Breast epithelium (tissue), 4 donors: ENCODE measurements around the gene ATG16L1. TPM values are rescaled to one million over a fixed set of nuclear protein-coding genes. Genes with fewer than 3 reads are reported as not detected.

ENCODE experiments used
- DNase-seq, 2 donors: peaks; one replicate each; pipeline ENCODE4 v3.0.0-alpha.2; 2019; ENCODE audit warnings: low spot score in 2 of 2
- H3K27ac ChIP-seq, 2 donors: fragments of 200-600 bp; sonication (generic) in 1 of 2; one replicate each; pipeline ENCODE4 v1.5.1; 2016 to 2019; ENCODE audit warnings: mild to moderate bottlenecking in 1 of 2
- H3K27me3 ChIP-seq, 2 donors: fragments of 200-600 bp; sonication (generic) in 1 of 2; one replicate each; pipeline versions ENCODE4 v1.5.1 to v1.6.0; 2017 to 2019; ENCODE audit warnings: control low read depth in 1 of 2, mild to moderate bottlenecking in 1 of 2
- H3K36me3 ChIP-seq: fragments of 200-600 bp; one replicate; pipeline ENCODE4 v1.5.1; 2019
- H3K4me1 ChIP-seq, 2 donors: fragments of 200-600 bp; sonication (generic); one replicate each; pipeline ENCODE4 v1.5.1; 2016 to 2019; ENCODE audit warnings: control low read depth in 1 of 2
- H3K4me3 ChIP-seq, 3 donors: fragments of 200-600 bp; sonication (generic); 1 replicate in 2 of 3; 2 replicates in 1 of 3; pipeline ENCODE4 v1.5.1; 2016 to 2019; ENCODE audit warnings: mild to moderate bottlenecking in 3 of 3, moderate library complexity in 2 of 3
- H3K9me3 ChIP-seq, 2 donors: fragments of 200-600 bp; sonication (generic) in 1 of 2; one replicate each; pipeline ENCODE4 v1.5.1; 2016 to 2019; ENCODE audit warnings: control low read depth in 1 of 2
- POLR2A ChIP-seq: fragments of 450-650 bp; IDR thresholded peaks from one replicate; pipeline ENCODE4 v1.6.1; 2016; ENCODE audit warnings: antibody characterized with exemption, mild to moderate bottlenecking, moderate library complexity
- POLR2AphosphoS5 ChIP-seq, 3 donors: sonication (generic); formaldehyde crosslinking; IDR thresholded peaks; one replicate each; pipeline ENCODE4 v1.6.1; 2017; ENCODE audit warnings: antibody characterized with exemption in 3 of 3
- intact Hi-C: fragments of 100-400 bp; cut with DNase I; formaldehyde crosslinking; loops from one replicate; pipeline ENCODE4 v1.15.1; 2023; ENCODE audit warnings: low total_unique reads
- total RNA-seq, 3 donors: library from RNA; depleted of rRNA; stranded (reverse); fragments of >200 nt; gene quantifications; one replicate each; pipeline ENCODE4 v1.1.0, GENCODE V29; 2016
- TF ChIP-seq, protein P1 (sequence below), 3 donors: fragments of 450-650 bp; IDR thresholded peaks; one replicate each; pipeline ENCODE4 v1.5.1; 2016 to 2017; ENCODE audit warnings: antibody characterized with exemption in 3 of 3, mild to moderate bottlenecking in 3 of 3, moderate library complexity in 3 of 3

Gene ATG16L1
- total RNA-seq, 3 donors from 2014 or later, result 19.5 to 61.9 (median 46.0) TPM

DNA sequence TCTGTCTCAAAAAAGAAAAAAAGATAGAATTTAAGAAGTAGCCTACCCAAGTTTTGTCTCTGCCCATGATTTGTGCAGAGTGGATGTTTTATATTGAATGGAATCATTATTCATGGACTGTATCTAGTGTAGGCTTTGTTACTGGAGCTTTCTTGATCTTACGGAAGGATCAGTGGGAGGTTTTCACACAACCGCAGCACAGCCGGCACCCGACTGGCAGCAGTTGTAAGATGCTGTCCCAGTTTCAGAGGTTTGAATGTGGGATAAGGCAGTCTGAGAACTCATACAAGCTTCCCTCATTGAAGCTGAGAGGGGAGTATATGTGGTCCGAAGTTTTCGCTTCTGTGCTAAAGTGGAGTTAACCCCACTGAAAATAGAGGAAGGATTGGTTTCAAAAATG lies 36.4 kb downstream of the ATG16L1 start:
- Histone ChIP-seq H3K36me3 (no peaks in the 10 kb centered on the region), H3K4me1 (no peaks in the 10 kb centered on the region), H3K9me3 (no peaks in the 10 kb centered on the region), H3K27ac (peak overlapping the region in 1 of 2 donors; percentile 49), H3K27me3 (no peaks in the 10 kb centered on the region), H3K4me3 (no peak overlapping the region)
- TF ChIP-seq POLR2AphosphoS5 (IDR thresholded peaks at IDR 0.05) (no peak), POLR2A (no peak)
- TF ChIP-seq, protein P1, sequence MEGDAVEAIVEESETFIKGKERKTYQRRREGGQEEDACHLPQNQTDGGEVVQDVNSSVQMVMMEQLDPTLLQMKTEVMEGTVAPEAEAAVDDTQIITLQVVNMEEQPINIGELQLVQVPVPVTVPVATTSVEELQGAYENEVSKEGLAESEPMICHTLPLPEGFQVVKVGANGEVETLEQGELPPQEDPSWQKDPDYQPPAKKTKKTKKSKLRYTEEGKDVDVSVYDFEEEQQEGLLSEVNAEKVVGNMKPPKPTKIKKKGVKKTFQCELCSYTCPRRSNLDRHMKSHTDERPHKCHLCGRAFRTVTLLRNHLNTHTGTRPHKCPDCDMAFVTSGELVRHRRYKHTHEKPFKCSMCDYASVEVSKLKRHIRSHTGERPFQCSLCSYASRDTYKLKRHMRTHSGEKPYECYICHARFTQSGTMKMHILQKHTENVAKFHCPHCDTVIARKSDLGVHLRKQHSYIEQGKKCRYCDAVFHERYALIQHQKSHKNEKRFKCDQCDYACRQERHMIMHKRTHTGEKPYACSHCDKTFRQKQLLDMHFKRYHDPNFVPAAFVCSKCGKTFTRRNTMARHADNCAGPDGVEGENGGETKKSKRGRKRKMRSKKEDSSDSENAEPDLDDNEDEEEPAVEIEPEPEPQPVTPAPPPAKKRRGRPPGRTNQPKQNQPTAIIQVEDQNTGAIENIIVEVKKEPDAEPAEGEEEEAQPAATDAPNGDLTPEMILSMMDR (IDR thresholded peaks at IDR 0.05), result no peak
- no peak for DNase-seq
- intact Hi-C loops, result no loop called here

DNA sequence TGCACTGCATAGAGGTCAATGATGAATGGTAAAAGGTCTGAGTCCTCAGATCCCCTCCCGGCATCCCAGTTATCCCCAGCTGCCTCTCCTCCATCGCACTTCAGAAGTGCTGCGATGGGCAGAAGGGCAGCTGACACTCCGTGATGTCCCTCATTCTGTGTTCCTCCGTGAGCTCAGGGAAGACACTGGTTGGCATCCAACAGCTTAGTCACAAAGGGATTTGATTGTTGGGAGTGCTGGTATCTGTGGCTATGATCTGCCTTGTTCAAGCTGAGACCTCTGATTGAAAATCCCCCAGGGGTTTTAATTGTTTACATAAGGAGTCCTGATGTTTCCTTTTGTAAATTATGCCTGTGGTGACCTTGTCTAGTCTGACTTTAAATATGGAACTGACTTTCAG lies 37.2 kb downstream of the ATG16L1 start:
- H3K4me3 ChIP-seq, result no peak overlapping the region
- intact Hi-C loops, result no loop called here

DNA sequence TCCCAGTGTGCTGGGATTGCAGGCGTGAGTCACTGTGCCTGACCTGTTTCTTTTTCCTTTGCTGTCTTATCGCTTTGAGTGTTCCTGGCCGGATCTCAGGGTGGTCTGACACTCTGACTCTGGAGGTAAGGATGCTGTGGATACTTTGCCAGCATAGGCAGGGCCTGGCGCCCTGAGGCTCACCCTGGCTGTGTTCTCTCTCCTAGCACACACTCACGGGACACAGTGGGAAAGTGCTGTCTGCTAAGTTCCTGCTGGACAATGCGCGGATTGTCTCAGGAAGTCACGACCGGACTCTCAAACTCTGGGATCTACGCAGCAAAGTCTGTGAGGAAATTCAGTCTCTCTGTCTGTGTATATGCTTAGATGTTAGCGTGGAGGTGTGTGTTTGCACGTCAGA lies 38.2 kb downstream of the ATG16L1 start:
- no peak for TF ChIP-seq POLR2A
- TF ChIP-seq POLR2AphosphoS5 (IDR thresholded peaks at IDR 0.05), result no peak
- TF ChIP-seq, protein P1 (IDR thresholded peaks at IDR 0.05), result no peak
- Histone ChIP-seq H3K27me3 (no peaks in the 10 kb centered on the region), H3K4me1 (no peaks in the 10 kb centered on the region), H3K4me3 (no peak overlapping the region), H3K27ac (peak overlapping the region in 1 of 2 donors; percentile 68), H3K9me3 (no peaks in the 10 kb centered on the region), H3K36me3 (peaks cover 12% of the 10 kb centered on the region)
- intact Hi-C loops, result no loop called here
- DNase-seq, result no peak

More for the DNA sequence above, 37.2 kb downstream of the ATG16L1 start:
- Histone ChIP-seq H3K27me3 (no peaks in the 10 kb centered on the region), H3K9me3 (no peaks in the 10 kb centered on the region), H3K36me3 (peaks cover 2% of the 10 kb centered on the region), H3K4me1 (no peaks in the 10 kb centered on the region), H3K27ac (peak overlapping the region; percentile 4 to 49)
- no peak for TF ChIP-seq POLR2AphosphoS5 (IDR thresholded peaks at IDR 0.05)
- no peak for TF ChIP-seq POLR2A
- TF ChIP-seq, protein P1 (IDR thresholded peaks at IDR 0.05), result no peak
- DNase-seq, result no peak

DNA sequence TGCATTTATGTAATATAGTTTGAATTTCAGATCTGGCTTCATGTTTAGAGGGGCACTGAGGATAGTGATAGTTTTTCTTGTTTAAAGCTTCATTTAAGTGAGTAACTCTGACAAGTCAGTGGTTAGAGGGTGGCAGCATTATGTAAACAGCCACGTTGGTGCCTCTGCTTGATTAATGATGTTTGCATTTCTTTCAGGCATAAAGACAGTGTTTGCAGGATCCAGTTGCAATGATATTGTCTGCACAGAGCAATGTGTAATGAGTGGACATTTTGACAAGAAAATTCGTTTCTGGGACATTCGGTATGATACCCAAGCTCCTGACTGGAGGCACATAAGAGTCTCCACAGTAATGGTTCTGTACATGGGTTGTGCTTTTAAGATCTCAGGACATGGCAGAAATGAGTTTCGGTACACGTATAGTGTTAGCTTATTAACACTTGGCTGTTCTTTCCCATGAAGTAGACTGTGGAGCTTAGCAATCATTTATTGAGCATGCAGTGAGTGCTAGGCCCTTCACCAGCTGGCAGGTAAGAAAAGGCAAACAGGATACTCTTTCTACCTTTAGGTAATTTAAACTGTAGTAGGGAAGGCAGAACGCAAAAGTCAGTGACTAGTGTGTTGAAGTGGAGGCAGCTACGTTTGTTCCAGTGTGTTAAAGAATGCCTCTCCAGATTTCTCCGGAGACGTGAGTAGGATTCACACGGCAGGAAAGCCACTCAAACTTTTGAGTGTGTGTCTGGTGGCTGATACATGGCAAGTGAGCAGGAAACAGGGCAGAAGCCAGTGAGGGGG lies 38.8 kb downstream of the ATG16L1 start:
- Histone ChIP-seq H3K9me3 (no peaks in the 10 kb centered on the region), H3K4me1 (no peaks in the 10 kb centered on the region), H3K27ac (peak overlapping the region in 1 of 2 donors; percentile 68), H3K27me3 (no peaks in the 10 kb centered on the region), H3K36me3 (peaks cover 12% of the 10 kb centered on the region), H3K4me3 (no peak overlapping the region)
- intact Hi-C loops, result no loop called here
- TF ChIP-seq POLR2A (no peak), POLR2AphosphoS5 (IDR thresholded peaks at IDR 0.05) (no peak)
- TF ChIP-seq, protein P1 (IDR thresholded peaks at IDR 0.05), result no peak
- no peak for DNase-seq

DNA sequence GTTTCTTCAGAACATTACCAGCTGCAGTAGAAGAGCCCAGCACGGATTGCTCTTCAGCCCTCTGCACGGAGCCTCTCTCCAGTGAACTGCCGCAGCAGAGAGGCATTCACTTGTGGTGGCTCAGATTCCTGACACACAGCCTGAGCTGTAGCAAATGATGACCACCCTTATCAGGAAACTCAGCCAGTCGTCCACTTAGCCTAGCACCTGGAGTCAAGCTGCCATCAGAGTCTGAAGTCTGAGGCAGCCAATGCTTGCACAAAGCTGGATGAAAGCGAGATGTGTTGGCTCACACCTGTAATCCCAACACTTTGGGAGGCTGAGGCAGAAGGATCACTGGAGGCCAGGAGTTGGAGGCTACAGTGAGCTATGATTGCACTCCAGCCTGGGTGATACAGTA lies 44.4 kb downstream of the ATG16L1 start:
- TF ChIP-seq POLR2A, result no peak
- no peak for TF ChIP-seq POLR2AphosphoS5 (IDR thresholded peaks at IDR 0.05)
- TF ChIP-seq, protein P1 (IDR thresholded peaks at IDR 0.05), result no peak
- H3K4me1 ChIP-seq, result no peaks in the 10 kb centered on the region
- H3K27me3 ChIP-seq, result no peaks in the 10 kb centered on the region
- no peak overlapping the region for H3K4me3 ChIP-seq
- no peak for DNase-seq
- H3K9me3 ChIP-seq, result no peaks in the 10 kb centered on the region
- H3K36me3 ChIP-seq, result peaks cover 12% of the 10 kb centered on the region
- intact Hi-C loops, result no loop called here
- no peak overlapping the region for H3K27ac ChIP-seq
